ENCODE results near the gene RIPPLY3.

GRCh38 chr21:37040212-37040611 lies 33.7 kb downstream of the RIPPLY3 start:
- TF ChIP-seq CTCF (conservative IDR thresholded peaks at IDR 0.05; ENCODE audit: low read length) = no peak
- no peak for TF ChIP-seq EZH2phosphoT487 (IDR thresholded peaks at IDR 0.05; ENCODE audit: borderline replicate concordance)

All from Loucy (cell line).